WERI-Rb-1 (cell line): ENCODE data around the gene GPR4.
A peak's percentile ranks its signal among the peaks of the same experiment; 100 is the strongest.

Experiments used
- DNase-seq: peaks from one replicate; pipeline ENCODE4 v3.0.0-alpha.2; 2020
- H3K27ac ChIP-seq: fragments of 250-450 bp; sonication (Bioruptor Pico); 2 replicates; pipeline ENCODE4 v1.5.1; 2020; ENCODE audit warnings: mild to moderate bottlenecking, moderate library complexity
- H3K27me3 ChIP-seq: fragments of 250-450 bp; sonication (Bioruptor Pico); 2 replicates; pipeline ENCODE4 v1.5.1; 2021; ENCODE audit warnings: mild to moderate bottlenecking, low read depth, moderate library complexity; ENCODE audit not compliant: insufficient read depth, severe bottlenecking
- H3K36me3 ChIP-seq: fragments of 250-450 bp; sonication (Bioruptor Pico); 2 replicates; pipeline ENCODE4 v1.5.1; 2020; ENCODE audit warnings: mild to moderate bottlenecking, moderate library complexity
- H3K4me3 ChIP-seq: 2 replicates; pipeline ENCODE4 v1.5.1; 2011; ENCODE audit warnings: low read depth, mild to moderate bottlenecking, control low read depth, low read length
- H3K9me3 ChIP-seq: fragments of 250-450 bp; sonication (Bioruptor Pico); 2 replicates; pipeline ENCODE4 v1.5.1; 2021; ENCODE audit warnings: mild to moderate bottlenecking, moderate library complexity; ENCODE audit not compliant: severe bottlenecking
- CTCF ChIP-seq: IDR thresholded peaks from 2 replicates; pipeline ENCODE4 v1.5.1; 2011; ENCODE audit warnings: low read depth, mild to moderate bottlenecking, control low read depth, inconsistent platforms, low read length

The GPR4 gene

GRCh38 chr19:45590300-45591003 lies 11.6 kb downstream of the GPR4 start:
- H3K4me3 ChIP-seq = no peak overlapping the region
- no peak overlapping the region for H3K27ac ChIP-seq
- H3K9me3 ChIP-seq = no peaks in the 10 kb centered on the region
- no peaks in the 10 kb centered on the region for H3K27me3 ChIP-seq
- TF ChIP-seq CTCF = no peak
- DNase-seq = no peak
- no peaks in the 10 kb centered on the region for H3K36me3 ChIP-seq

DNA sequence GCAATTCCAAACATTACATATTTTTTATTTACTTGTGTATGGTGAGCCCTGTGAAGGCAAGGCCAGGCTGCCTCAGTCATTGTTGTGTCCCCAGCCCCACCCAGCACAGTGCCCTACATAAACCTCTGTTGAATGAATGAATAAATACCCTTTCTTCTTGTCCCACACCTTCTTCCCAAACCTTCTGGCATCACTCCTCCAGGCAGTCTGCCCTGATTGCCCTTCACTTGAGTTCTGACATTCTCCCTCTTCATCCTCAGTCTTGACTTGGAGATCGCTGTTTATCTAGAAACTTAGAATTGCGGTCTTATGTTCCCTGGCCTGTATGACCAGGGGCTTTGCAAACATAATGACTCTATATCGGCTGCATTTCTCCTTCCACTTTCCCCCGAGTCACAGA lies 12.2 kb downstream of the GPR4 start:
- Histone ChIP-seq H3K27me3 (no peaks in the 10 kb centered on the region), H3K27ac (no peak overlapping the region), H3K9me3 (no peaks in the 10 kb centered on the region), H3K4me3 (no peak overlapping the region), H3K36me3 (no peaks in the 10 kb centered on the region)
- no peak for DNase-seq
- no peak for TF ChIP-seq CTCF

- DNase-seq = peak; percentile 44
- Histone ChIP-seq H3K27me3 (no peaks in the 10 kb centered on the region), H3K27ac (peak overlapping the region; percentile 45; the same call in 1 of the 2 replicates), H3K9me3 (no peaks in the 10 kb centered on the region), H3K36me3 (no peaks in the 10 kb centered on the region), H3K4me3 (no peak overlapping the region)
- TF ChIP-seq CTCF = no peak
Observed at GRCh38 chr19:45587873-45588272, 14.1 kb downstream of the GPR4 start.

GRCh38 chr19:45585158-45585577 lies 16.8 kb downstream of the GPR4 start:
- Histone ChIP-seq H3K4me3 (peak overlapping the region; percentile 67), H3K36me3 (no peaks in the 10 kb centered on the region; the same call in 1 of the 2 replicates), H3K27ac (no peak overlapping the region), H3K27me3 (no peaks in the 10 kb centered on the region), H3K9me3 (no peaks in the 10 kb centered on the region)
- DNase-seq = no peak
- no peak for TF ChIP-seq CTCF

- TF ChIP-seq CTCF = no peak
- peak within 1 kb of the TSS; percentile 92 for H3K4me3 ChIP-seq
Observed at GRCh38 chr19:45584332-45585157, 17.5 kb downstream of the GPR4 start, which contains the start of gene OPA3. OPA3 (minus strand) TSS chr19:45584802; CDS start chr19:45584764, 38 bp downstream.

More at GRCh38 chr19:45584332-45585157, 17.5 kb downstream of the GPR4 start, which contains the start of gene OPA3:
- H3K27me3 ChIP-seq = no peaks in the 10 kb centered on the region
- H3K27ac ChIP-seq = peak within 1 kb of the TSS; percentile 95
- no peaks in the 10 kb centered on the region for H3K9me3 ChIP-seq
- DNase-seq = peak; percentile 99
- H3K36me3 ChIP-seq = no peaks in the 10 kb centered on the region; the same call in 1 of the 2 replicates
